HepG2 (cell line): ENCODE data around the gene ATP8B1. TPM values are rescaled to one million over a fixed set of nuclear protein-coding genes. Genes with fewer than 3 reads are reported as not detected.

ENCODE experiments used
- CBX5 ChIP-seq: sonication (generic); formaldehyde crosslinking; IDR thresholded peaks from 2 replicates; pipeline ENCODE4 v1.4.0; 2020; ENCODE audit warnings: missing genetic modification reagents, borderline replicate concordance
- CREB1 ChIP-seq, 2 experiments: fragments of 450-650 bp in 1 of 2; IDR thresholded peaks; 2 replicates each; pipeline ENCODE4 v1.6.1; 2016 to 2017; ENCODE audit warnings: control low read depth in 1 of 2, mild to moderate bottlenecking in 1 of 2, missing compliant biosample characterization in 1 of 2, missing genetic modification characterization in 1 of 2
- ELF4 ChIP-seq: sonication (generic); formaldehyde crosslinking; IDR thresholded peaks from 2 replicates; pipeline ENCODE4 v1.5.0; 2020; ENCODE audit warnings: missing genetic modification reagents, mild to moderate bottlenecking, moderate library complexity, borderline replicate concordance
- GATAD2A ChIP-seq: IDR thresholded peaks from 2 replicates; pipeline ENCODE4 v1.6.1; 2016
- HOXA9 ChIP-seq: sonication (generic); formaldehyde crosslinking; IDR thresholded peaks from 2 replicates; pipeline ENCODE4 v1.8.1; 2022; ENCODE audit warnings: missing genetic modification reagents, mild to moderate bottlenecking, moderate library complexity, borderline replicate concordance
- KDM1A ChIP-seq: IDR thresholded peaks from 2 replicates; pipeline ENCODE4 v1.6.1; 2016; ENCODE audit warnings: missing compliant biosample characterization
- KDM4B ChIP-seq: sonication (generic); formaldehyde crosslinking; IDR thresholded peaks from 2 replicates; pipeline ENCODE4 v1.4.0; 2020; ENCODE audit warnings: missing genetic modification reagents
- KLF11 ChIP-seq: IDR thresholded peaks from 2 replicates; pipeline ENCODE4 v1.6.1; 2016; ENCODE audit warnings: missing compliant biosample characterization
- MEIS2 ChIP-seq: sonication (generic); formaldehyde crosslinking; IDR thresholded peaks from 2 replicates; pipeline ENCODE4 v1.9.0; 2021; ENCODE audit warnings: mild to moderate bottlenecking, missing genetic modification reagents
- MLLT10 ChIP-seq: sonication (generic); formaldehyde crosslinking; IDR thresholded peaks from 2 replicates; pipeline ENCODE4 v1.4.0; 2020; ENCODE audit warnings: missing genetic modification reagents
- MTA1 ChIP-seq: sonication (generic); formaldehyde crosslinking; IDR thresholded peaks from 2 replicates; pipeline ENCODE4 v1.4.0; 2020; ENCODE audit warnings: missing genetic modification reagents, mild to moderate bottlenecking, borderline replicate concordance
- NFIB ChIP-seq: sonication (generic); formaldehyde crosslinking; IDR thresholded peaks from 2 replicates; pipeline ENCODE4 v1.9.0; 2021; ENCODE audit warnings: missing genetic modification reagents, mild to moderate bottlenecking, borderline replicate concordance
- PRDM4 ChIP-seq: sonication (generic); formaldehyde crosslinking; IDR thresholded peaks from 2 replicates; pipeline ENCODE4 v1.9.0; 2021; ENCODE audit warnings: missing genetic modification reagents, borderline replicate concordance
- RFX5 ChIP-seq: IDR thresholded peaks from 2 replicates; pipeline ENCODE4 v1.6.1; 2011; ENCODE audit warnings: low read depth, low read length, improper control_type of control experiment
- TEAD3 ChIP-seq: optimal IDR thresholded peaks from 2 replicates; pipeline ENCODE3; 2016; ENCODE audit warnings: borderline replicate concordance
- ZHX1 ChIP-seq: sonication (generic); formaldehyde crosslinking; IDR thresholded peaks from 2 replicates; pipeline ENCODE4 v1.8.1; 2022; ENCODE audit warnings: low read depth, mild to moderate bottlenecking, missing genetic modification reagents
- ZNF609 ChIP-seq: sonication (generic); formaldehyde crosslinking; IDR thresholded peaks from 2 replicates; pipeline ENCODE4 v1.4.0; 2020; ENCODE audit warnings: mild to moderate bottlenecking, missing genetic modification reagents, borderline replicate concordance
- ZNF709 ChIP-seq: sonication (generic); formaldehyde crosslinking; IDR thresholded peaks from 2 replicates; pipeline ENCODE4 v1.5.0; 2020; ENCODE audit warnings: mild to moderate bottlenecking, missing genetic modification reagents
- ZNF75D ChIP-seq: sonication (generic); formaldehyde crosslinking; IDR thresholded peaks from 2 replicates; pipeline ENCODE4 v1.8.1; 2023; ENCODE audit warnings: missing genetic modification reagents, mild to moderate bottlenecking, borderline replicate concordance
- polyA plus RNA-seq, 8 experiments: library from polyadenylated mRNA; depleted of rRNA in 3 of 8; stranded (reverse) in 7 of 8; unstranded in 1 of 8; fragments of >200 nt; fragmentation: Illumina TruSeq in 4 of 8; extraction: Trizol in 4 of 8; gene quantifications; 2 replicates each; pipeline versions ENCODE4 v1.2.1 to v1.2.3, GENCODE V29; 2011 to 2016; ENCODE audit warnings: low read depth in 4 of 8, missing spikeins in 1 of 8, mixed read lengths in 1 of 8; ENCODE audit not compliant: insufficient read depth in 1 of 8
- total RNA-seq, 5 experiments: library from RNA; depleted of rRNA; stranded (reverse); fragments of >200 nt; fragmentation: Illumina TruSeq; extraction: Trizol; gene quantifications; 2 replicates each; pipeline ENCODE4 v1.2.3, GENCODE V29; 2016; ENCODE audit warnings: low read depth in 1 of 5

ATP8B1 gene
- total and polyA plus RNA-seq, 2 of the 13 experiments (the other 11 are each of a cell fraction or from before 2014, with no cell fraction given), result 2.8 to 4.0 TPM

GRCh38 chr18:57630002-57630753 is 172.9 kb downstream of the ATP8B1 start (continued):
- peak; percentile 23; the same call in 1 of the 2 replicates for TF ChIP-seq ZNF609
- TF ChIP-seq RFX5, result no peak
- no peak for TF ChIP-seq KDM1A (CRISPR knock-in tag)
- peak; percentile 99 for TF ChIP-seq ELF4 (CRISPR knock-in tag)
- TF ChIP-seq MTA1 (CRISPR knock-in tag), result peak; percentile 83; the same call in 1 of the 2 replicates
- no peak for TF ChIP-seq MLLT10 (CRISPR knock-in tag)
- TF ChIP-seq KDM4B (CRISPR knock-in tag), result no peak
- TF ChIP-seq ZNF709 (CRISPR knock-in tag), result 0 out of 2 replicates have a peak, but pooled peaks have one; percentile 75
- TF ChIP-seq KLF11 (CRISPR knock-in tag), result peak; percentile 22; the same call in 1 of the 2 replicates
- no peak for TF ChIP-seq HOXA9 (CRISPR knock-in tag)
- no peak for TF ChIP-seq ZNF75D
- peak; percentile 70 for TF ChIP-seq GATAD2A (CRISPR knock-in tag)
- no peak for TF ChIP-seq CREB1 (IDR thresholded peaks at IDR 0.05)
- TF ChIP-seq CREB1 (CRISPR knock-in tag; IDR thresholded peaks at IDR 0.05), result peak; percentile 66
- TF ChIP-seq PRDM4 (CRISPR knock-in tag), result no peak
- TF ChIP-seq NFIB (CRISPR knock-in tag), result no peak
- peak; percentile 86 for TF ChIP-seq TEAD3 (CRISPR knock-in tag)
- peak; percentile 68; the same call in 1 of the 2 replicates for TF ChIP-seq CBX5 (CRISPR knock-in tag)
- TF ChIP-seq MEIS2 (CRISPR knock-in tag), result 0 out of 2 replicates have a peak, but pooled peaks have one; percentile 41
- peak; percentile 69 for TF ChIP-seq ZHX1 (CRISPR knock-in tag)
